Left lung (tissue), 10 donors: ENCODE measurements around the gene COG4. TPM values are rescaled to one million over a fixed set of nuclear protein-coding genes. Genes with fewer than 3 reads are reported as not detected.
A peak's percentile ranks its signal among the peaks of the same experiment; 100 is the strongest.

ENCODE experiments used
- ATAC-seq: fragments of 200-7000 bp; cut with Tn5 transposase; one replicate; pipeline ENCODE4 v1.9.1; 2020; ENCODE audit warnings: moderate library complexity
- DNase-seq, 4 donors: peaks; one replicate each; pipeline ENCODE4 v3.0.0-alpha.2; 2013 to 2020
- H3K27ac ChIP-seq, 2 donors: fragments of 200-600 bp; sonication (generic) in 1 of 2; one replicate each; pipeline versions ENCODE4 v1.5.0 to v1.8.0; 2020 to 2021
- H3K27me3 ChIP-seq, 2 donors: fragments of 200-600 bp; sonication (generic) in 1 of 2; one replicate each; pipeline versions ENCODE4 v1.5.0 to v1.8.0; 2020 to 2021
- H3K36me3 ChIP-seq, 2 donors: fragments of 200-600 bp; sonication (generic) in 1 of 2; one replicate each; pipeline versions ENCODE4 v1.5.0 to v1.8.0; 2020 to 2021
- H3K4me1 ChIP-seq, 2 donors: fragments of 200-600 bp; one replicate each; pipeline ENCODE4 v1.8.0; 2021
- H3K4me3 ChIP-seq, 2 donors: fragments of 200-600 bp; sonication (generic) in 1 of 2; one replicate each; pipeline versions ENCODE4 v1.5.0 to v1.8.0; 2020 to 2021; ENCODE audit warnings: mild to moderate bottlenecking in 1 of 2
- H3K9me3 ChIP-seq, 2 donors: fragments of 200-600 bp; sonication (generic) in 1 of 2; one replicate each; pipeline versions ENCODE4 v1.5.0 to v1.8.0; 2020 to 2021
- intact Hi-C, 2 donors: fragments of 100-400 bp; cut with DNase I; formaldehyde crosslinking; loops; one replicate each; pipeline versions ENCODE4 v1.11.2 to v1.14.2; 2022
- polyA plus RNA-seq, 6 donors: library from polyadenylated mRNA; unstranded; fragments of 120-200 nt; gene quantifications; one replicate each; pipeline ENCODE4 v1.2.1, GENCODE V29; 2013; ENCODE audit not compliant: insufficient read length in 6 of 6
- total RNA-seq, 2 donors: library from RNA; stranded (reverse); fragmentation: NEBNext Ultra II Directional; extraction: Animal tissue kit (Norgen Biotek cat#: 25700); gene quantifications; one replicate each; pipeline ENCODE4 v1.2.1, GENCODE V29; 2021
- TF ChIP-seq, protein P1 (sequence below), 2 donors: fragments of 200-600 bp; sonication (generic) in 1 of 2; IDR thresholded peaks; one replicate each; pipeline versions ENCODE4 v1.5.0 to v1.8.0; 2021; ENCODE audit warnings: antibody characterized with exemption in 2 of 2
- donor health status: DM: no; HTN: yes; CAD: no.
- donor health status: DM: no; HTN: no; CAD: no.

The COG4 gene
- total and polyA plus RNA-seq, 8 donors, result 56.0 to 66.7 (median 59.1) TPM

DNA sequence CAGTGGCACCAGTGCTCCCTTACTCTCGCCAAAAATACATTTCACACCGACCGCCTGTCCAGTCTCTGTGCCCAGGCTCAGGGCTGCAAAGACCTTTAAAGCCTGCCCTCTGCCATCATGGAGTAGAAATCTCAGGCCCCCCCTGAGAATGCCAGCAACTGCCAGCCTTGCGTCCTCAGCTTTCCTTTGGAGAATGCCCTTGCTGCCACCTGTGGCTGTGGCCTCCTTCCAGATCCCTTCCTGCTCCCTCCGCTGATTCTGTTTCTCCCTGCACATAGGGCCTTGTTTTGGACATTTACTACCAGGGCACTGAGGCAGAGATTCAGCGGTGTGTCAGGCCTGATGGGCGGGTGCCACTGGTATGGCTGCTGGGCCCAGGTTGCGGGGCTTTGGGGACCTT, 55.7 kb downstream of the COG4 start:
- Histone ChIP-seq H3K9me3 (no peaks in the 10 kb centered on the region), H3K4me1 (no peaks in the 10 kb centered on the region), H3K27me3 (no peaks in the 10 kb centered on the region), H3K4me3 (no peak overlapping the region), H3K36me3 (peaks cover 0 to 55% of the 10 kb centered on the region in 2 donors), H3K27ac (no peak overlapping the region)
- DNase-seq, result no peak
- intact Hi-C loops, result no loop called here
- TF ChIP-seq, protein P1, sequence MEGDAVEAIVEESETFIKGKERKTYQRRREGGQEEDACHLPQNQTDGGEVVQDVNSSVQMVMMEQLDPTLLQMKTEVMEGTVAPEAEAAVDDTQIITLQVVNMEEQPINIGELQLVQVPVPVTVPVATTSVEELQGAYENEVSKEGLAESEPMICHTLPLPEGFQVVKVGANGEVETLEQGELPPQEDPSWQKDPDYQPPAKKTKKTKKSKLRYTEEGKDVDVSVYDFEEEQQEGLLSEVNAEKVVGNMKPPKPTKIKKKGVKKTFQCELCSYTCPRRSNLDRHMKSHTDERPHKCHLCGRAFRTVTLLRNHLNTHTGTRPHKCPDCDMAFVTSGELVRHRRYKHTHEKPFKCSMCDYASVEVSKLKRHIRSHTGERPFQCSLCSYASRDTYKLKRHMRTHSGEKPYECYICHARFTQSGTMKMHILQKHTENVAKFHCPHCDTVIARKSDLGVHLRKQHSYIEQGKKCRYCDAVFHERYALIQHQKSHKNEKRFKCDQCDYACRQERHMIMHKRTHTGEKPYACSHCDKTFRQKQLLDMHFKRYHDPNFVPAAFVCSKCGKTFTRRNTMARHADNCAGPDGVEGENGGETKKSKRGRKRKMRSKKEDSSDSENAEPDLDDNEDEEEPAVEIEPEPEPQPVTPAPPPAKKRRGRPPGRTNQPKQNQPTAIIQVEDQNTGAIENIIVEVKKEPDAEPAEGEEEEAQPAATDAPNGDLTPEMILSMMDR (IDR thresholded peaks at IDR 0.05), result no peak
- no peak for ATAC-seq

DNA sequence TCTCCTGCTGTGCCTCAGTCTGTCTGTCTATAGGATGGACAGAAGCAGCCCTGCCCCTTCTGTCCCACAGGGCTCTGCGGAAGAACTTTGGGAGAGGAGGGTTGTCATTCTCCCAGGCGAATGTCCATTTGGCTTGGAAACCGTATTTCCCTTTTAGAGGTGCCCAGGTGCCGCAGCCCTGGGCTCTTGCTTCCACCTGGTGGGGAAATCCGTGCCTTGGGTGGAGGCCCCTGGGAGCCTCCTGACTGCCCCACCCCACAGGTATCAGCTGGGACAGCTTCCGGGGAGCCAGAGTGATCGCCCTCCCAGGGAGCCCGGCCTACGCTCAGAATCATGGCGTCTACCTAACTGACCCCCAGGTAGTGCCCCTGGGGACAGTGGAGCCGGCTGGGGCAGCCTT, 56.2 kb downstream of the COG4 start:
- H3K4me3 ChIP-seq, result no peak overlapping the region
- H3K27me3 ChIP-seq, result no peaks in the 10 kb centered on the region
- no peaks in the 10 kb centered on the region for H3K9me3 ChIP-seq
- ATAC-seq (no peak), DNase-seq (no peak)
- intact Hi-C loops, result no loop called here
- H3K4me1 ChIP-seq, result no peaks in the 10 kb centered on the region
- no peak overlapping the region for H3K27ac ChIP-seq
- H3K36me3 ChIP-seq, result peaks cover 0 to 55% of the 10 kb centered on the region in 2 donors
- TF ChIP-seq, protein P1 (IDR thresholded peaks at IDR 0.05), result no peak

DNA sequence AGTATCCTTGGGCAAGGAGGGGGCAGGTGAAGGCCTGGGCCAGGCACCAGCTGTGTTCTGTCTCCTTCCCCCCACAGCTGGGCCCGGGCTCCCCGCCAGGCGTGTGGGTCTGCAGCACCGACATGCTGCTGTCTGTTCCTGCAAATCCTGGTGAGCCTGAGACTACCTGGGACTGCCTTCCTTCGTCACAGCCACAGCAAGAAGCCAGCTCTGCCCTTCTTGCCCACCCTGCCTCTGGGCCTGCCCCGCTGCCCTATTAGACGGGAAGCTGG, 56.6 kb downstream of the COG4 start:
- H3K27me3 ChIP-seq, result no peaks in the 10 kb centered on the region
- H3K27ac ChIP-seq, result no peak overlapping the region
- no peak overlapping the region for H3K4me3 ChIP-seq
- H3K36me3 ChIP-seq, result peaks cover 0 to 55% of the 10 kb centered on the region in 2 donors
- TF ChIP-seq, protein P1 (IDR thresholded peaks at IDR 0.05), result no peak
- H3K9me3 ChIP-seq, result no peaks in the 10 kb centered on the region
- intact Hi-C loops, result no loop called here
- DNase-seq, result peak in 1 of 4 donors; percentile 43
- no peak for ATAC-seq
- no peaks in the 10 kb centered on the region for H3K4me1 ChIP-seq

DNA sequence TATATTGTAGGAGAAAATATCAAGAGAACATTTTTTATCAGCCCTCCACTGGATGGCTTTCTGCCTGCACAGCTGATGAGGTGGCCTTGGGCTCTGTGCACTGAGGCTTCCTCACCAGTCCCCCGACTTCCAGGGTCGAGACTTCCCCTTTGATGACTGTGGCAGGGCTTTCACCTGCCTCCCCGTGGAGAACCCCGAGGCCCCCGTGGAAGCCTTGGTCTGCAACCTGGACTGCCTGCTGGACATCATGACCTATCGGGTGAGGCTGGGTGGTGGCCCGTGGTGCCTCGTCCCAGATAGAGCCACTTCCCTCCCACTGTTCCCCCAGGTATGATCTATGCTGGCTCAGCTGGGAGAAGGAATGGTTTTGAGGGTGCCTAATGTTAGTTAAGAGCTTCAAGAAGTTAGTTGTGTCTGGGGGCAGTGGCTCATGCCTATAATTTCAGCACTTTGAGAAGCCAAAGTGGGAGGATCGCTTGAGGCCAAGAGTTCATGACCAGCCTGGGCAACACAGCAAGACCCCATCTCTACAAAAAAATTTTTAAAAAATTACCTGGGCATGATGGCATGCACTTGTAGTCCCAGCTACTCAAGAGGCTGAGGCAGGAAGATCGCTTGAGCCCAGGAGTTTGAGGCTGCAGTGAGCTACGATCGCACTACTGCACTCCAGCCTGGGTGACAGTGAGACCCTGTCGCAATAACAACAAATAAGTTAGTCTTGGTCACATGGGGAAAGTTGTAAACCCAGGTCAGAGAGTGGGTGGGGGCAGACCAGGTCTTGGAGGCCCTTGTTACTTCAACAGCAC, 57.2 kb downstream of the COG4 start:
- DNase-seq (peak in 1 of 4 donors; percentile 76), ATAC-seq (no peak)
- intact Hi-C loops, result no loop called here
- no peaks in the 10 kb centered on the region for H3K9me3 ChIP-seq
- no peak overlapping the region for H3K4me3 ChIP-seq
- no peaks in the 10 kb centered on the region for H3K27me3 ChIP-seq
- H3K27ac ChIP-seq, result no peak overlapping the region
- TF ChIP-seq, protein P1 (IDR thresholded peaks at IDR 0.05), result no peak
- H3K36me3 ChIP-seq, result peaks cover 0 to 55% of the 10 kb centered on the region in 2 donors
- H3K4me1 ChIP-seq, result peaks cover 0 to 5% of the 10 kb centered on the region in 2 donors

DNA sequence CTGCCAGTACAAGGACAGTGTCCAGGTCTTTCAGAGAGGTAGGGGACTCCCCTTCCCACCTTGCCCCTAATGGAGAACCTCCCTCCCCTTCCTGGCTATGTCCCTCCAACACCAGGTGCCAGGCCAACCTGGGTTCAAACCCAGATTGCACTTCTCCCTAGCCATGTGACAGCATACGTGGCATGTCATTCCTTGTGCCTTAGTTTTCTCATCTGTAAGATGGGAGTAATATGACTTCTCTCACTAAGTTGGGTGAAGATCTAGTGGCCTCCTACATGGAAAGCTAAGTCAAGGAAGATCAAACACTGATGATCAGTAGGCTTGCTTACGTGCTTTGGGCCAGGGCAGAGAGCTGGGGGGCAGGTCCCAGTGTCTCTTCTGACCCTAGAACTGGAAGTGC, 60.1 kb downstream of the COG4 start:
- intact Hi-C loops, result no loop called here
- Histone ChIP-seq H3K4me3 (no peak overlapping the region), H3K27ac (no peak overlapping the region), H3K27me3 (no peaks in the 10 kb centered on the region), H3K36me3 (peaks cover 0 to 48% of the 10 kb centered on the region in 2 donors), H3K4me1 (peaks cover 0 to 13% of the 10 kb centered on the region in 2 donors), H3K9me3 (no peaks in the 10 kb centered on the region)
- no peak for ATAC-seq
- TF ChIP-seq, protein P1 (IDR thresholded peaks at IDR 0.05), result no peak
- DNase-seq, result no peak
